Activated T-helper 1 cell treated with anti-CD3 and anti-CD28 coated beads, Interleukin-12 subunit alpha, Interleukin-12 subunit beta, Interleukin-2, Interleukin-4 antibody, amounts not matched to agents 30 ng/mL and 10 ng/mL and 1 ng/mL, durations not matched to agents 14 hours and 24 hours and 36 hours (primary cell): ENCODE results near the gene RAB3C. TPM values are rescaled to one million over a fixed set of nuclear protein-coding genes. Genes with fewer than 3 reads are reported as not detected.
"Not testable (repeated sequence)": the region's sequence is repeated elsewhere in the genome, so short reads cannot be mapped to it uniquely, and the experiment has no call there.

Experiments
- DNase-seq: peaks from one replicate; pipeline ENCODE4 v3.0.0; 2021; ENCODE audit warnings: low spot score
- H3K27ac Mint-ChIP-seq: one replicate; pipeline ENCODE4 v1.8.0; 2021; ENCODE audit warnings: mild to moderate bottlenecking, mixed read lengths
- H3K27me3 Mint-ChIP-seq: one replicate; pipeline ENCODE4 v1.8.0; 2022; ENCODE audit warnings: mild to moderate bottlenecking, moderate library complexity, mixed read lengths; ENCODE audit not compliant: insufficient read depth
- H3K36me3 Mint-ChIP-seq: one replicate; pipeline ENCODE4 v1.8.0; 2021; ENCODE audit warnings: low read depth, mixed read lengths
- H3K4me1 Mint-ChIP-seq: one replicate; pipeline ENCODE4 v1.8.0; 2021; ENCODE audit warnings: low read depth, mixed read lengths
- H3K4me3 Mint-ChIP-seq: one replicate; pipeline ENCODE4 v1.8.0; 2021; ENCODE audit warnings: mild to moderate bottlenecking, moderate library complexity, mixed read lengths
- H3K9me3 Mint-ChIP-seq: one replicate; pipeline ENCODE4 v1.8.0; 2021; ENCODE audit warnings: mixed read lengths
- intact Hi-C: fragments of 100-400 bp; cut with micrococcal nuclease; formaldehyde crosslinking; loops from one replicate; pipeline ENCODE4 v1.15.1; 2024
- total RNA-seq: library from RNA; stranded (reverse); gene quantifications from 2 replicates; pipeline ENCODE4 v1.2.3, GENCODE V29; 2022

RAB3C gene
- total RNA-seq, 1 donor from 2014 or later = not detected

GRCh38 chr5:58703925-58704555 lies 121.2 kb downstream of the RAB3C start:
- no peaks in the 10 kb centered on the region for H3K4me1 Mint-ChIP-seq
- intact Hi-C loops = no loop called here
- H3K27ac Mint-ChIP-seq = no peak overlapping the region
- no peaks in the 10 kb centered on the region for H3K9me3 Mint-ChIP-seq
- H3K27me3 Mint-ChIP-seq = peaks cover 6% of the 10 kb centered on the region
- H3K4me3 Mint-ChIP-seq = no peak overlapping the region
- DNase-seq = no peak
- no peaks in the 10 kb centered on the region for H3K36me3 Mint-ChIP-seq

- intact Hi-C loops = no loop called here
- no peak overlapping the region for H3K27ac Mint-ChIP-seq
- H3K36me3 Mint-ChIP-seq = no peaks in the 10 kb centered on the region
- H3K4me3 Mint-ChIP-seq = no peak overlapping the region
- H3K4me1 Mint-ChIP-seq = no peaks in the 10 kb centered on the region
- peaks cover 6% of the 10 kb centered on the region for H3K27me3 Mint-ChIP-seq
- no peaks in the 10 kb centered on the region for H3K9me3 Mint-ChIP-seq
- DNase-seq = no peak
Measured at GRCh38 chr5:58706736-58707135, 123.9 kb downstream of the RAB3C start.

- Mint-ChIP-seq H3K36me3 (no peaks in the 10 kb centered on the region), H3K9me3 (no peaks in the 10 kb centered on the region), H3K4me1 (no peaks in the 10 kb centered on the region), H3K27me3 (peaks cover 6% of the 10 kb centered on the region), H3K27ac (no peak overlapping the region), H3K4me3 (no peak overlapping the region)
- intact Hi-C loops = no loop called here
- no peak for DNase-seq
Measured at GRCh38 chr5:58708456-58708855, 125.6 kb downstream of the RAB3C start.

- H3K27me3 Mint-ChIP-seq, intact Hi-C loops, H3K27ac Mint-ChIP-seq, H3K4me1 Mint-ChIP-seq, DNase-seq, H3K36me3 Mint-ChIP-seq, H3K9me3 Mint-ChIP-seq, H3K4me3 Mint-ChIP-seq: not testable (repeated sequence)
Measured at GRCh38 chr5:58710425-58710824, 127.5 kb downstream of the RAB3C start.

- Mint-ChIP-seq H3K36me3 (no peaks in the 10 kb centered on the region), H3K27me3 (peaks cover under 1% of the 10 kb centered on the region), H3K4me1 (no peaks in the 10 kb centered on the region), H3K4me3 (no peak overlapping the region), H3K27ac (no peak overlapping the region), H3K9me3 (peaks cover 7% of the 10 kb centered on the region)
- intact Hi-C loops = no loop called here
- DNase-seq = no peak
Measured at GRCh38 chr5:58710871-58711270, 128.0 kb downstream of the RAB3C start.

GRCh38 chr5:58711965-58712364 lies 129.1 kb downstream of the RAB3C start:
- no peak overlapping the region for H3K27ac Mint-ChIP-seq
- no peaks in the 10 kb centered on the region for H3K4me1 Mint-ChIP-seq
- H3K4me3 Mint-ChIP-seq = no peak overlapping the region
- peaks cover 7% of the 10 kb centered on the region for H3K9me3 Mint-ChIP-seq
- no peak for DNase-seq
- no peaks in the 10 kb centered on the region for H3K27me3 Mint-ChIP-seq
- intact Hi-C loops = no loop called here
- no peaks in the 10 kb centered on the region for H3K36me3 Mint-ChIP-seq

- Mint-ChIP-seq H3K27ac (no peak overlapping the region), H3K36me3 (no peaks in the 10 kb centered on the region), H3K4me1 (no peaks in the 10 kb centered on the region), H3K4me3 (no peak overlapping the region), H3K27me3 (no peaks in the 10 kb centered on the region), H3K9me3 (peaks cover 7% of the 10 kb centered on the region)
- intact Hi-C loops = no loop called here
- no peak for DNase-seq
Measured at GRCh38 chr5:58714046-58714445, 131.2 kb downstream of the RAB3C start.

GRCh38 chr5:58715997-58716656 lies 133.3 kb downstream of the RAB3C start:
- H3K4me1 Mint-ChIP-seq = no peaks in the 10 kb centered on the region
- no peak for DNase-seq
- no peak overlapping the region for H3K27ac Mint-ChIP-seq
- peaks cover 2% of the 10 kb centered on the region for H3K27me3 Mint-ChIP-seq
- no peaks in the 10 kb centered on the region for H3K36me3 Mint-ChIP-seq
- H3K4me3 Mint-ChIP-seq = no peak overlapping the region
- H3K9me3 Mint-ChIP-seq = peaks cover 7% of the 10 kb centered on the region
- intact Hi-C loops = no loop called here

- H3K4me3 Mint-ChIP-seq = no peak overlapping the region
- intact Hi-C loops = no loop called here
- no peak overlapping the region for H3K27ac Mint-ChIP-seq
- DNase-seq = no peak
- peaks cover 2% of the 10 kb centered on the region for H3K27me3 Mint-ChIP-seq
- H3K4me1 Mint-ChIP-seq = no peaks in the 10 kb centered on the region
- peaks cover 7% of the 10 kb centered on the region for H3K9me3 Mint-ChIP-seq
- no peaks in the 10 kb centered on the region for H3K36me3 Mint-ChIP-seq
Measured at GRCh38 chr5:58716713-58717112, 133.8 kb downstream of the RAB3C start.

GRCh38 chr5:58717303-58718007 lies 134.6 kb downstream of the RAB3C start:
- DNase-seq = no peak
- peaks cover 2% of the 10 kb centered on the region for H3K27me3 Mint-ChIP-seq
- peaks cover 7% of the 10 kb centered on the region for H3K9me3 Mint-ChIP-seq
- no peak overlapping the region for H3K4me3 Mint-ChIP-seq
- no peak overlapping the region for H3K27ac Mint-ChIP-seq
- H3K36me3 Mint-ChIP-seq = no peaks in the 10 kb centered on the region
- intact Hi-C loops = no loop called here
- no peaks in the 10 kb centered on the region for H3K4me1 Mint-ChIP-seq

GRCh38 chr5:58718269-58718978 lies 135.5 kb downstream of the RAB3C start:
- peaks cover 2% of the 10 kb centered on the region for H3K27me3 Mint-ChIP-seq
- no peak overlapping the region for H3K4me3 Mint-ChIP-seq
- intact Hi-C loops = no loop called here
- no peak overlapping the region for H3K27ac Mint-ChIP-seq
- DNase-seq = no peak
- H3K36me3 Mint-ChIP-seq = no peaks in the 10 kb centered on the region
- H3K9me3 Mint-ChIP-seq = peaks cover 7% of the 10 kb centered on the region
- H3K4me1 Mint-ChIP-seq = no peaks in the 10 kb centered on the region

GRCh38 chr5:58722160-58722559 lies 139.3 kb downstream of the RAB3C start:
- DNase-seq = no peak
- no peaks in the 10 kb centered on the region for H3K9me3 Mint-ChIP-seq
- peaks cover 2% of the 10 kb centered on the region for H3K27me3 Mint-ChIP-seq
- no peaks in the 10 kb centered on the region for H3K4me1 Mint-ChIP-seq
- H3K36me3 Mint-ChIP-seq = no peaks in the 10 kb centered on the region
- H3K4me3 Mint-ChIP-seq = no peak overlapping the region
- intact Hi-C loops = no loop called here
- H3K27ac Mint-ChIP-seq = no peak overlapping the region

GRCh38 chr5:58724992-58725391 lies 142.1 kb downstream of the RAB3C start:
- Mint-ChIP-seq H3K9me3 (no peaks in the 10 kb centered on the region), H3K27ac (no peak overlapping the region), H3K27me3 (no peaks in the 10 kb centered on the region), H3K4me1 (no peaks in the 10 kb centered on the region), H3K36me3 (no peaks in the 10 kb centered on the region), H3K4me3 (no peak overlapping the region)
- DNase-seq = no peak
- intact Hi-C loops = no loop called here
